Natural killer cell (primary cell): Measurements from ENCODE around the gene AUTS2. TPM values are rescaled to one million over a fixed set of nuclear protein-coding genes. Genes with fewer than 3 reads are reported as not detected.
A peak's percentile ranks its signal among the peaks of the same experiment; 100 is the strongest.

ENCODE experiments used
- ATAC-seq, 3 donors: fragments of 150-1000 bp in 2 of 3; fragments of 200-7000 bp in 1 of 3; cut with Tn5 transposase; 1 replicate in 1 of 3; 2 replicates in 2 of 3; pipeline ENCODE4 v1.10.0; 2021; ENCODE audit warnings: mild to moderate bottlenecking in 2 of 3, moderate library complexity in 2 of 3
- DNase-seq, 2 donors: peaks; one replicate each; pipeline versions ENCODE4 v3.0.0 to v3.0.0-alpha.2; 2013 to 2021; ENCODE audit warnings: mixed read lengths in 1 of 2
- H3K27ac ChIP-seq: one replicate; pipeline ENCODE4 v1.5.1; 2013; ENCODE audit warnings: mild to moderate bottlenecking, low read length
- H3K27me3 ChIP-seq: one replicate; pipeline ENCODE4 v1.6.1; 2013; ENCODE audit warnings: low read length; ENCODE audit not compliant: control insufficient read depth, insufficient read depth
- H3K36me3 ChIP-seq: one replicate; pipeline ENCODE4 v1.6.1; 2013; ENCODE audit warnings: low read length; ENCODE audit not compliant: control insufficient read depth, insufficient read depth
- H3K4me1 ChIP-seq: one replicate; pipeline ENCODE4 v1.6.1; 2013; ENCODE audit warnings: low read length; ENCODE audit not compliant: control insufficient read depth, insufficient read depth
- H3K4me3 ChIP-seq: one replicate; pipeline ENCODE4 v1.5.1; 2013; ENCODE audit warnings: low read length
- H3K9me3 ChIP-seq: one replicate; pipeline ENCODE4 v1.6.1; 2013; ENCODE audit warnings: low read length; ENCODE audit not compliant: control insufficient read depth, insufficient read depth
- H3K27ac Mint-ChIP-seq, 2 donors: one replicate each; pipeline ENCODE4 v1.8.0; 2022; ENCODE audit warnings: mild to moderate bottlenecking in 2 of 2, mixed read lengths in 2 of 2, moderate library complexity in 1 of 2
- H3K27me3 Mint-ChIP-seq, 2 donors: one replicate each; pipeline ENCODE4 v1.8.0; 2022; ENCODE audit warnings: low read depth in 2 of 2, mixed read lengths in 2 of 2
- H3K36me3 Mint-ChIP-seq: one replicate; pipeline ENCODE4 v1.8.0; 2022; ENCODE audit warnings: mixed read lengths
- H3K4me1 Mint-ChIP-seq, 2 donors: one replicate each; pipeline ENCODE4 v1.8.0; 2022; ENCODE audit warnings: mixed read lengths in 2 of 2
- H3K4me3 Mint-ChIP-seq: one replicate; pipeline ENCODE4 v1.8.0; 2022; ENCODE audit warnings: mild to moderate bottlenecking, moderate library complexity, mixed read lengths
- H3K9me3 Mint-ChIP-seq, 2 donors: one replicate each; pipeline ENCODE4 v1.8.0; 2022; ENCODE audit warnings: mixed read lengths in 2 of 2
- CTCF ChIP-seq: fragments of 200-600 bp; IDR thresholded peaks from one replicate; pipeline ENCODE4 v1.8.0; 2022; ENCODE audit warnings: antibody characterized with exemption
- WGBS: methylation state at CpG from one replicate; pipeline ENCODE4 v1.1.7; 2013; ENCODE audit warnings: missing lambda C conversion rate; ENCODE audit not compliant: insufficient coverage; 5-methylcytosine and 5-hydroxymethylcytosine counted together
- intact Hi-C: fragments of 100-400 bp; cut with micrococcal nuclease; formaldehyde crosslinking; loops from one replicate; pipeline ENCODE4 v1.14.2; 2022
- total RNA-seq, 4 donors: library from RNA; stranded (reverse); fragments of 120-200 nt in 1 of 4; gene quantifications; one replicate each; pipeline versions ENCODE4 v1.2.3 to v1.2.4, GENCODE V29; 2013 to 2022

AUTS2 gene
- total RNA-seq, 3 donors from 2014 or later (not counting 1 experiment from before 2014, with no cell fraction given) = 147 to 197 (median 155) TPM

GRCh38 chr7:69981646-69982045 is 383.4 kb downstream of the AUTS2 start:
- no peaks in the 10 kb centered on the region for H3K36me3 ChIP-seq
- Mint-ChIP-seq H3K36me3 (no peaks in the 10 kb centered on the region), H3K27me3 (no peaks in the 10 kb centered on the region), H3K9me3 (no peaks in the 10 kb centered on the region), H3K27ac (no peak overlapping the region), H3K4me1 (no peaks in the 10 kb centered on the region), H3K4me3 (no peak overlapping the region)
- DNase-seq (no peak), ATAC-seq (no peak)
- WGBS = 95% methylated on average over 2 of the region's 4 CpGs
- no peaks in the 10 kb centered on the region for H3K4me1 ChIP-seq
- no peak overlapping the region for H3K4me3 ChIP-seq
- H3K9me3 ChIP-seq = no peaks in the 10 kb centered on the region
- no peak overlapping the region for H3K27ac ChIP-seq
- no peak for TF ChIP-seq CTCF
- intact Hi-C loops = no loop called here
- no peaks in the 10 kb centered on the region for H3K27me3 ChIP-seq

GRCh38 chr7:69982197-69982596 is 383.9 kb downstream of the AUTS2 start:
- no peaks in the 10 kb centered on the region for H3K4me1 Mint-ChIP-seq
- intact Hi-C loops = no loop called here
- Histone ChIP-seq H3K27ac (no peak overlapping the region), H3K9me3 (no peaks in the 10 kb centered on the region), H3K4me3 (no peak overlapping the region), H3K27me3 (no peaks in the 10 kb centered on the region), H3K36me3 (no peaks in the 10 kb centered on the region), H3K4me1 (no peaks in the 10 kb centered on the region)
- no peaks in the 10 kb centered on the region for H3K36me3 Mint-ChIP-seq
- no peak overlapping the region for H3K27ac Mint-ChIP-seq
- no peak for ATAC-seq
- no peak for DNase-seq
- TF ChIP-seq CTCF = no peak
- 55% methylated on average over 1 of the region's 1 CpG for WGBS
- H3K27me3 Mint-ChIP-seq = no peaks in the 10 kb centered on the region
- no peaks in the 10 kb centered on the region for H3K9me3 Mint-ChIP-seq
- H3K4me3 Mint-ChIP-seq = no peak overlapping the region

- peaks cover 4% of the 10 kb centered on the region for H3K4me1 ChIP-seq
- 95% methylated on average over 5 of the region's 5 CpGs for WGBS
- Mint-ChIP-seq H3K4me1 (peaks cover 12 to 13% of the 10 kb centered on the region in 2 donors), H3K36me3 (no peaks in the 10 kb centered on the region), H3K9me3 (no peaks in the 10 kb centered on the region), H3K4me3 (no peak overlapping the region), H3K27ac (no peak overlapping the region), H3K27me3 (no peaks in the 10 kb centered on the region)
- TF ChIP-seq CTCF = no peak
- no peaks in the 10 kb centered on the region for H3K9me3 ChIP-seq
- H3K4me3 ChIP-seq = no peak overlapping the region
- H3K27me3 ChIP-seq = no peaks in the 10 kb centered on the region
- no peak overlapping the region for H3K27ac ChIP-seq
- intact Hi-C loops = no loop called here
- H3K36me3 ChIP-seq = no peaks in the 10 kb centered on the region
- DNase-seq (no peak), ATAC-seq (no peak)
Measured at GRCh38 chr7:69989551-69989950, 391.3 kb downstream of the AUTS2 start.

GRCh38 chr7:69992938-69993337 is 394.7 kb downstream of the AUTS2 start:
- Mint-ChIP-seq H3K36me3 (no peaks in the 10 kb centered on the region), H3K27me3 (no peaks in the 10 kb centered on the region), H3K27ac (no peak overlapping the region), H3K4me1 (peaks cover 12 to 13% of the 10 kb centered on the region in 2 donors), H3K4me3 (no peak overlapping the region), H3K9me3 (no peaks in the 10 kb centered on the region)
- WGBS = 25% methylated on average over 4 of the region's 4 CpGs
- TF ChIP-seq CTCF = no peak
- H3K27ac ChIP-seq = no peak overlapping the region
- intact Hi-C loops = no loop called here
- H3K4me1 ChIP-seq = peaks cover 4% of the 10 kb centered on the region
- DNase-seq (peak in 1 of 2 donors; percentile 9), ATAC-seq (peak in 1 of 3 donors; percentile 50)
- no peaks in the 10 kb centered on the region for H3K27me3 ChIP-seq
- H3K9me3 ChIP-seq = no peaks in the 10 kb centered on the region
- no peak overlapping the region for H3K4me3 ChIP-seq
- H3K36me3 ChIP-seq = no peaks in the 10 kb centered on the region
